HG03103 (cell line): ENCODE results near the gene MYORG.
A peak's percentile ranks its signal among the peaks of the same experiment; 100 is the strongest.

Experiments used
- ATAC-seq: cut with Tn5 transposase; IDR thresholded peaks from one replicate; pipeline ENCODE4 v1.9.1; 2021; ENCODE audit warnings: low read depth; ENCODE audit not compliant: unreplicated experiment

Gene MYORG

DNA sequence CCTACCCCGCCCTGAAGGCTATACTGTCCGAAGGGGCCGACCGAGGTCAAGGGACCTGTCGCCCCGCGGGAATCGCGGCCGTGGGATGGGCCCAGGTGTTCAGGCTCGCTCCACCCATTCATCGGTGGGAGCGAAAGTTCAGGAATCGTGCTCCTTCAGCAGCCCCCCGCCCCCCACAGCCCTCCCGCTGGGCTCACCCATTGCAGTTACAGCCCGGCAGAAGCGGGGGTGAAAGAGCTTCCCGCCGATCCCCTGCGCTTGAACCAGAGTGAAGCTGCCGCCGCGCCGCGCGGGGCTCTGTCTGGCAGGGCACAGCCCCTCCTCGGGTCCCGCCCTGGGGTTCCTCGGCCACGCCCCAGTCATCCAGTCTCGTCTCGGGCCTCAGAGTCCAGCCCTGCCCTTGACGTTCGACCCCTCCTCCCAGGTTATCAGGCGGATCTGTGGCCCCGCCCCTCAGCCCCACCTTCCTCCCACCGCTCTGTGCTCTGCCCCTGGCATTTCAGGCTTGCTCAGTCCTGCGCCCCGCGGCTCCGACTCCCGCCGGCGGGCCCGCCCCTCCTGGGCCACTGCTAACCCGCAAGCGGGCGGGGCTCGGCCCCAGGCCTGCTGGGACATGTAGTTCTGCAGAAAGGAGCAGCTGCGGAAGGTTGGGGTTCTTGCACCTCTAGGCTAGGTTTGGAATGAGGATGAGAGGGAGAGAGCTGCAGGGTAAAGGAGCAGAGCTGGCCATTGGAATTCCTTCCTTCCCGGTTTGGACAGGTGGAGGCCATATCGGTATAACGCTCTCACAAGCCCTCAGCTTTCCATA is at the start of gene MYORG:
TSS of gene MYORG (minus strand) at position 303 of the 808 bp plus-strand sequence. CDS start 3,955 bp downstream, outside the sequence.
- peak; percentile 63 for ATAC-seq

- no peak for ATAC-seq
Observed at GRCh38 chr9:34419716-34420504, 43.2 kb upstream of the MYORG start.

DNA sequence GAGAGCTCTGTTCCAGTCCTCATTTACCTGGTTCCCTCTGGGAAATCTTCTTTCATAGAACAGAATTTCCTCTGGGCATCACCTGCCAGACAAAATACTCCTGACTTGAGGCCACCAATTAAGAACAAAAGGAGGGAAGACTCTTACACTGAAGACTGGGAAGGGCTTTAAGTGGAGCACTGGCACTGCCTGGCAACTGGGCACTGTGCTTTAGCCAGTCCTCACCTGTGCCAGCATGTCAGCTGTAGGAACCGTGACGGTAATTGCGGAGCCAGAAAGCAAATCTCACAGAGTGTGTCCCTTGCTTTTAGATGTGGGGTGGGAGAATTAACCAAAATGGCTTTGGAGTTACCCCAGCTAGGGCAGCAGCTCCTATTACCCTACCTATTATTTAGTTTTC is 41.0 kb upstream of the MYORG start:
- ATAC-seq = no peak

DNA sequence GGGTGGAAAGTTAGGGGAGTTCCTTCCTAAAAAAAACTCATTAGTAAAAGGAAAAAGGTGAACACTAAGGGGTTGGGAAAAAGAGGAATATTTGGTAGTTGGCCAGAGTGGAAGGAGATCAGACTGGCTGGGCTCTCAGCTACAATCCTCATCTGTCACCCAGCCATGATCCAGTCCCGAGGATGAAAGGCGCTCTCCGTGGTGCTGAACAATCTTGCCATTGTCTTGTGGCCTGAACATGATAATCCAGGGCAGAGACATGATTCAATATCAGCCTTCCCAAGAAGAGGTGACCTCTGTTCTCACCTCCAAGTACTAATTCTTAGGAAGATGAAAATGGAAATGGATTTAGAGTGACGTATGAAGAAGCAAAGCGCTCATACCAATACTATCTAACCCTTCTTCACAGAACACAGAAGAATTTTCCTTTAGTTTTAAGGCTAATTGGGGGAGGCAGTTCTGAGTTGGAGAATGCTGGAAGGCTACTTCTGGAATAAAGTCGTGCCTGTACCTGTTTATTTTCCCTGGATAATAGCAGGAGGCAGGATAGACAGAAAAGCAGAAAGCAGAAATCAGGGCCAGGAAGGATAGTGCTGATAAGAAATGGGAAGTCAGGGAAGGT is 36.6 kb upstream of the MYORG start:
- no peak for ATAC-seq

GRCh38 chr9:34412336-34412735 is 35.6 kb upstream of the MYORG start:
- no peak for ATAC-seq

DNA sequence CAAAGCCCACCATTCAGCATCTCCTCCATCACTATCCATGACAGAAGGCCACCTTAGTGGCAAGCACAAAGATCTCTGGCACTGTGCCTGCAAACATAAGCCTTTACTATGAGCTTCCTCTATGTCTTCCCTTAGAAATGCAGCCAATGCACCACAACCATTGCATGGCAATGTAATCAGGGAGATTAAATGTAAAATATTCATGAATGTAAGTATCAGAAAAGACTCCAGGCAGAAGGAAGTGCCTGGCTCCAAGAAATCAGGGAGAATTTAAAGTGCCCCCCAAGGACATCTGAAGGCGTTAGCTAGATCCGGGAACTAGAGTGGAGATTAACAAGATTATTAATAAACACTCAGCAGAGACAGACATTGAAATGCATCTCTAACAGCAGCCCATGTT is 32.5 kb upstream of the MYORG start:
- ATAC-seq = no peak

DNA sequence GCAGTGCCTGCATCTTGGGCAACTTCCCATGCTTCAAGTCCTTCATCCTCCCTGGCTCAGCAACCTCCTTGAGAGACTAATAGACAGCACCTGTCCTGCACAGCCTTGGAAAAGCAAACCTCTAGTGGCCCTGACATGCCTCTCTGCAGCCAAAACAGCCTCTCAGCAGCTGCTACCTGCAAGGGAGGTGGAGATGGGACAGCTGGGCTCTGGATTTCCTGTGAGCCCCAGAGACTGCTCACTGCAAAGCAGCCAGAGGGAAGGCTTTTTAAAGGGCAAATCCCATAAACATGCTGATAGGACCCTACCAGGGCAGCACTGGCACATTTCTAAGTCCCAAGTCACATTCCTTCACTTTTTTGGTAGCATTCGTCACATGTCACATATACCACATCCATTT is 31.5 kb upstream of the MYORG start:
- no peak for ATAC-seq

DNA sequence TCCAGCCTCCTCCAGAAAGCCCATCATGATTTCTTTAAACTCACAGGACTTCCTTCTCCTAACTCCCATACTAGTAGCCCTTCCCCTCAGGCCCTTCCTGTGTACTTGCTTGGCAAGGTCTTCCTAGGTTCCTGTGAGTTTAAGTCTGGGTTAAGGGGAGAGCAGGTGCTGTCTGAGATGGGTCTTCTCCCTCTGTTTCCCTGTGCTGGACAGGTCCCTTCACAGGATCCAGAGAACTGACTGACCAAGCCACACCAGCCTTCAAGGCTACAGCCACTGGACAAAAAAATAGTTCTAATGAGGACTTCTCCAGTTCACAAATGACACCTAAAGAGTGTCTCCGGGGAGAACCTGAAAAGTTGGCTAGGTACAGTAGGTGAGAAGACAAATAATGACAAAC is 29.5 kb upstream of the MYORG start:
- ATAC-seq = no peak

GRCh38 chr9:34405719-34406118 is 29.0 kb upstream of the MYORG start:
- ATAC-seq = no peak

DNA sequence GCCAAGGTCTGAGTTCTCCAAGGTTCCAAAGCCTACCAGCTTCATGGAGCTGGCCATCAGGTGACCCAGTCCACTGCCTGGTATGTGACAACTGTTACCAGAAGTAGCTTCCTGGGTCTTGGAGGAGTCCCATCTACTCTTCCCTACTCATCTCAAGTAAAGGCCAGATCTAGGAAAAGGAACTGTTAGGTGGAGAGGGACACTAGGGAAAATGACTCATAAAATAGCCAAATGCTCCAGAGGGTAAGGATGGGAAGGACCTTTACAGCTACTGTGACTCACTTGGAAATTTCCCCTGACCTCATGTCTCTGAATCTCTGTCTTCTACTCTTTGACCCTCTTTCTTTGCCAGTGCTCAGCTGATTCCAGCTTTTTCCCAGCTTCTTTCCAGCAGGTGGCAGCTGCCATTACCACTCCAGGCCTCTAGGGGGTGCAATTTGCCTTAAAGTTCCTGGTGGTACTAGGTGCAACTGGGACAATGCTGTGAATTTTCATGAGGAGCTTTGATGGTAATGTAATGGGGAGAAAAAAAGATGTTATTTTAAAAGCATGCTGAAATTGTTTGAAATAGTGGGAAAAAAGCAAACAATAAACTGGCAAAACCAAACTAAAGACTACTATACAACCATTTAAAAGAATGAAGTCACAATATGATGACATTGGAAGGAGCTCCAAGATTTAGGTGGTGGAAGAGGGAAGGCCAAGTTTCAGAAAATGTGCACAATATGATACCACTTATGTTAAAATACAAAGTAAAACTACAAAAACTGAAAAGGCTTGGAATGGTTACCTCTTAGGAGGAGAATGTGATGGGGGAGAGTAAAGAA is 27.1 kb upstream of the MYORG start:
- ATAC-seq = no peak

- no peak for ATAC-seq
Observed at GRCh38 chr9:34400686-34401602, 24.2 kb upstream of the MYORG start.

DNA sequence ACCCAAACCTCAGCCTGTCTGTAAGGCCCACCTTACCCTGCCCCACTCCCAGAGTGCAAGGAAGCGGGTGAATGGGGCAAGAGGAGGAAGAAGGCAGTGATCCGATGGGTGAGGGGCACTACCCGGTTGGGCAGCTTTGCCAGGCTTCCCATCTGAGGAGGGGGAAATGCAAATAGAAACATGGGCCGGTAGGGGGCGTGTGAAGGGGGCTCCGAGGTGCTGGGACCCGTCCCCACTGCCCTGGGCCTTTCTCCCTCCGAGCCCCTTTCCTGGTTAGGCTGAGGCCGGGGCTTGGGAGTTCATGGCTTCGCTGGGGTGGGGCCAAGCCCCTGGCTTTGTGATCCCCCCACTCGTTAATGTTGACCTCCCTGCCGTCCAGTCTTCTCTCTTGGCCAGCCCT is 23.6 kb upstream of the MYORG start:
- no peak for ATAC-seq

DNA sequence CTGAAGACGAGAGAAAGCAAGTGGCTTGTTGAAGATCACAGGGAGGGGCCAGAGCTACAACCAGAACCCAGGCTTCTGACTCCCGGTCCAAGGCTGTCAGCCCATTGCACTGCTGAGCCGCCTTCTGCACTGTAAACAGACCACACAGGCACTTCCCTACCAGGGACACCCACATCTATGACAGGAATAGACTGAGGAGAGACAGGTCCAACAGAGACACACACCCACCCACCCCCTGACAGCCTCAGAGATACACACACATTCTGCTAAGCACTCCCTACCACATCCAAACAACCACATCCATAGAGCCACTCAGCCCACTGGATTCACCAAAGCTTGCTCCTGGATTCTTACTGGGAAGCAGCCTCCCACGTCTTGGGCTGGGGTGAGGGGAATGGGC is 23.0 kb upstream of the MYORG start:
- ATAC-seq = no peak

GRCh38 chr9:34398875-34399274 is 22.2 kb upstream of the MYORG start:
- ATAC-seq = no peak

DNA sequence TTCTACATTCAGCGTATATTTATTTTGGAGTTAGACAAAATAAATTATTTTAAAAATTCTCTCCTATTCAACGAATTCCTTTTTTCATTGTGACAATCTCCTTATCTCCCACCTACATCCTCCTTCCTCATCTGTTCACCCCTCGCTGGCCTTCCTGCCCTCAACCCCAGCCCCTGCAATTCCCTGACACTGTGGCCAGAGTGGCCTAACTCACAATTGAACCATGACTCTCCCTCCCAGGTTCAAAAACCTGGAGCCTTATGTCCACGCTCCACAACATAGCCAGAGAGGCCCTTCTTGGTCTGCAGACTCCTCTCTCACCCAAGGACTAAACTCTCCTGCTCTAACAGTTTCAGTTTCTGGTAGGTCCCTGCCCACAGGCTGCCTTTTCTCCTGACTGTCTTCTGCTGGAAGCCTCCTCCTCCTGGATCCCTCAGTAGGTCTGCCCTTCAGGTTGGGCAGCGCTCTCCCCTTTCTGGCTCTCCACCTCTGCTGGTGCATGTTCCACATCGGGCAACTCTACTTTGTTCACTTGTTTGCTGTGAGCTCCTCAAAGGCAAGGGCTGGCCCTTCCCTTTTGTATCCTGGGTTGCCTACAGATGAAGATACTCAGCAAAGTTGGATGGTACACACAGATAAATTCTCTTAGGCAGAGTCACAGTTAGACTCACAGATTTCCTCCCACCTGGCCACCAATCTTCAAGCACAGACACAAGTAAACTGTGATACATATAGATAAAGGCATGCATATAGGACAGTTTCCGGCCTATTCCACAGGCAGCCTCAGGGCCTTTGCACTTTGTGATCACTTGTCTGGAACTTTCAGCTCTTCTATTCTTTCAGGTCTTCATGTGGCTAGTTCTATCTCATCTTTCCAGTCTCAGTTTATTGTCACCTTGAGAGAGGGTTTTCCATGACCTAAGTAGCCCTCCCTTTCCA is 19.8 kb upstream of the MYORG start:
- no peak for ATAC-seq

- ATAC-seq = no peak
Observed at GRCh38 chr9:34392511-34392910, 15.8 kb upstream of the MYORG start.

DNA sequence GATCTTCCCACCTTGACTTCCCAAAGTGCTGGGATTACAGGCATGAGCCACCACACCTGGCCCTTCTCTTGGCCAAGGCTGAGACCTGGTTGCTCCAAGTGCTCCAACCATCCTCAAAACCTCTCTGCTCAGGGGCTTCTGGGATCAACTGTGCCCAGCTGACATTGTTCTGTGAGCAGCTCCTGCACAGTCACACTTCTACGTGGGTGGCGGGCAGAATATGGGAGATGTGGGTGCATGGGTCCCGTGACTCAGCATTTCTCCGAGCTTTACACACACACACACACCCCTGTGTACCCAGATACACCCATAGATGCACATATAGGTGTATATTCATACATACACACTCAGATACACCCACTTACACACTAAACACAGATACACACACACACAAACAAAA is 10.5 kb upstream of the MYORG start:
- ATAC-seq = no peak

DNA sequence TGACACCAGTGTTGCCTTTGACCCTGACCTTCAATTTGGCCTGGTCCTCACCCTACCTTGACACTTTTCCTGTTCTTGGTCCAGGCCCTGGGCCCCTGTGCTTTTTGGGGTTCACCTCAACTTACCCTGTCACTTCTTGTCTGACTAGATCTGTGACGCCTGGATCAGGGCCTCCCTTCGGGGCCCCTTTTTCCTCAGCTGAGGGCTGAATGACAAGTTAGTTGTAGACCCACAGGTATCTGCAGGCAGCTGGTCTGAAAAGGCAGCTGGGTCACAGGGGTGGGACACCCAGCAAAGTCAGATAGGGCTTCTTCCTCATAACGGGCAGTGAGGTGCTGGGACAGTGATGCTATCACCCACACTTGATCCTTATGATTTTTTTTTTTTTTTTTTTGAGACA is 10.0 kb upstream of the MYORG start:
- no peak for ATAC-seq
